Stimulated activated CD4-positive, alpha-beta T cell treated with anti-CD3 and anti-CD28 coated beads, TNF-alpha, amount 100 ng/mL, for 4 hours (primary cell): Measurements from ENCODE around the gene SLC25A1.
"Not testable (repeated sequence)": the region's sequence is repeated elsewhere in the genome, so short reads cannot be mapped to it uniquely, and the experiment has no call there.

Experiments
- DNase-seq, 3 experiments: peaks; one replicate each; pipeline ENCODE4 v3.0.0-alpha.2; 2020; ENCODE audit warnings: low read depth in 3 of 3

Gene SLC25A1

GRCh38 chr22:19206287-19206686, 27.8 kb upstream of the SLC25A1 start:
- DNase-seq, result no peak

GRCh38 chr22:19204640-19205039, 26.1 kb upstream of the SLC25A1 start:
- DNase-seq, result no peak

- DNase-seq, result no peak
Observed at GRCh38 chr22:19203834-19204233, 25.3 kb upstream of the SLC25A1 start.

- not testable (repeated sequence) for DNase-seq
Observed at GRCh38 chr22:19202799-19203186, 24.3 kb upstream of the SLC25A1 start.

GRCh38 chr22:19201869-19202798, 23.6 kb upstream of the SLC25A1 start:
- DNase-seq, result no peak

- DNase-seq, result no peak
Observed at GRCh38 chr22:19201130-19201868, 22.8 kb upstream of the SLC25A1 start.

- DNase-seq, result no peak
Observed at GRCh38 chr22:19199479-19199878, 20.9 kb upstream of the SLC25A1 start.

- DNase-seq, result no peak
Observed at GRCh38 chr22:19197997-19198865, 19.7 kb upstream of the SLC25A1 start.

- DNase-seq, result no peak
Observed at GRCh38 chr22:19196841-19197612, 18.5 kb upstream of the SLC25A1 start.

GRCh38 chr22:19195796-19196731, 17.5 kb upstream of the SLC25A1 start:
- DNase-seq, result no peak

GRCh38 chr22:19194766-19195536, 16.4 kb upstream of the SLC25A1 start:
- no peak for DNase-seq

GRCh38 chr22:19193879-19194278, 15.3 kb upstream of the SLC25A1 start:
- DNase-seq, result no peak

- no peak for DNase-seq
Observed at GRCh38 chr22:19187716-19188563, 9.4 kb upstream of the SLC25A1 start.

- DNase-seq, result no peak
Observed at GRCh38 chr22:19184276-19184997, 5.9 kb upstream of the SLC25A1 start.

GRCh38 chr22:19183216-19183615, 4.7 kb upstream of the SLC25A1 start:
- DNase-seq, result no peak

GRCh38 chr22:19182472-19183157, 4.1 kb upstream of the SLC25A1 start:
- DNase-seq, result no peak
